Activated T-cell treated with anti-CD3 and anti-CD28 coated beads, Interleukin-2, amount 50 U/mL, for 48 hours (primary cell): ENCODE data around the gene MOB4.
A peak's percentile ranks its signal among the peaks of the same experiment; 100 is the strongest.
"Not testable (repeated sequence)": the region's sequence is repeated elsewhere in the genome, so short reads cannot be mapped to it uniquely, and the experiment has no call there.

Experiments
- DNase-seq, 2 experiments: peaks; one replicate each; pipeline ENCODE4 v3.0.0-alpha.2; 2020

The MOB4 gene

DNA sequence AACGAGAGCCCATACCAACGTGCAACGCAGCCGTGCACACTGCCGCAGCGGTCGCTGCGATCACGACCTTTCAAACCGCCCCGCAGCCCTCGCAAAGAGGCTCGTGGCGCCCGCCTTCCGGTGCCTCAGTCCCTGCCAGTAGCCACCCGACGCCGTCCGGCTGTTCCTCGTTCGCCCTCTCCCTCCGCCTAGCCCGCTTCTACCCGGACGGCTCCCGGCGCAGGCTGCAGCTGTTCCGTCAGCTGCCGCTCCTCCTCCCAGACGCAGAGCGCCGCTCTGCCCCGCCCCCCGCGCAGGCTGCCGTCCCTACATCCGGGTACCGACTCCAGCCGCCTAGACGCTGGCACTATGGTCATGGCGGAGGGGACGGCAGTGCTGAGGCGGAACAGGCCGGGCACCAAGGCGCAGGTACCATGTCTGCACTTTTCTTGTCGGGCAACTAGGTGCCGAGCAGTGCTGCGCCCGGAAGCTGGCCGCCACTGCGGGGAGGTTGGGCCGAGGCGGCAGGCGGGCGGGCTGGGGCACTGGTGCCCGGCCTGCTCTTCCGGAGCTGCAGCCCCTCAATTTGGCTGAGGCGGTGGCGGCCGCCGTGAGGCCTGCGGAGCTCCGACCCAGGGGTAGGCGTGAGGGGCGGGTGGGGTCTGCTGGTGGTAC lies at the start of gene MOB4:
TSS of gene MOB4 (plus strand) at position 328 of the 654 bp plus-strand sequence. CDS start at position 349, 21 bp downstream.
- peak; percentile 94 to 97 for DNase-seq

GRCh38 chr2:197472166-197472565 lies 43.7 kb upstream of the MOB4 start:
- DNase-seq, result no peak

DNA sequence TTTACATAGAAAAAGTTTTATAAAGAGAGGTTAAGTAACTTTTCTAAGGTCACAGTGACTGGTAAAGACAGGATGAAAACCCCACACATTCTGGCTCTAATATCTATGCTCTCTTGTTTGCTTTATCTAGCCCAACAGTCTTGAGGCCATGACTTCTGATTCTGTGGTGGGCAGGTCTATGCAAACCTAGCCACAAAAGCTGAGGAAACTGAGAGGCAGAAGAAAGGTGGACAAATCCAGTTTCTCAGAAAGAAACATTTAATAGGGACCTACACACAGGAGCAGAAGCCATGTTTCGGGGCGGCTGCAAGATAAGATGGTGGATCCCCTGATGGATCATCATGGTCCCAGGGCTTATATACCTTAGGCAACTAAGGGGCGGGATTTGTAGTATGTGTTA lies 38.1 kb upstream of the MOB4 start:
- no peak for DNase-seq

- DNase-seq, result no peak
Observed at GRCh38 chr2:197480165-197481036, 35.5 kb upstream of the MOB4 start.

DNA sequence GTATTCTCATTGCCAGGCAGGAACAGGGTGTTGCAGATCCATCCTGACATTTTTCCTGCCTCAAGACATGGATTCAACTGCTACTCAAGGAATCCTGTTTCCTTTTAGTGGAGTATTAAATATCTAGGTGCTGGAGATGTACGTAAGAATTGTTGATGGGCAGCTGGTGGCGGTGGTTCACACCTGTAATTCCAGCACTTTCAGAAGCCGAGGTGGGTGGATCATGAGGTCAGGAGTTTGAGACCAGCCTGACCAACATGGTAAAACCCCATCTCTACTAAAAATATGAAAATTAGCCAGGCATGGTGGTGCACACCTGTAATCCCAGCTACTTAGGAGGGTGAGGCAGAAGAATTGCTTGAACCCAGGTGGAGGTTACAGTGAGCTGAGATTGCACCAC lies 31.6 kb upstream of the MOB4 start:
- DNase-seq, result not testable (repeated sequence)

GRCh38 chr2:197486175-197486574 lies 29.7 kb upstream of the MOB4 start:
- no peak for DNase-seq

GRCh38 chr2:197487385-197487784 lies 28.5 kb upstream of the MOB4 start:
- DNase-seq, result no peak

DNA sequence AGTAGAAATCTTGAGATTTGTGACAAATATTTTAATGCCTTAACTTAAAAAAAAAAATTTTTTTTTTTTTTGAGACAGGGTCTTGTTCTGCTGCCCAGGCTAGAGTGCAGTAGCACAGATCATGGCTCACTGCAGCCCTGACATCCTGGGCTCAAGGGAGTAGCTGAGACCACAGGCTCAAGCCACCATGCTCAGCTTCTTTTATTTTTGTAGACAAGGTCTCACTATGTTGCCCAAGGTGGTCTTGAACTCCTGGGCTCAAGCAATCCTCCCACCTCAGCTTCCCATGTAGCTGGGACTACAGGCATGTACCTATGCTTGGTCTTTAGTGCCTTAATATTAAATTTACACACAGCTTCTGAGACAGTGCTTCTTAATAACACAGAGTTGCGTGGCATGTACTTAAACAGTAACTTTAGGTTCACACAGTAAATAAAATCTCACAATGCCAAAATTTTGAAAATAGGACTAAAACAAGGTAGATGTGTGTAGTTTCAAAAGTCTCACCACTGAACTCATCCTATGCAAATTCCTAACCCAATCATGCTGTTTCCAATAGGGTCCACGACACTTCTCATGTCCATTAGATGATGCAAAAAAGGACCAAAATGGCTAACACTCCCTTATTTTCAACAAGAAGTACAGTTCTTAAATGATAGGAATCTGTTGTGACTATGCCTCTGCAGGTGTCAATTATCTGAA lies 20.3 kb upstream of the MOB4 start:
- no peak for DNase-seq

DNA sequence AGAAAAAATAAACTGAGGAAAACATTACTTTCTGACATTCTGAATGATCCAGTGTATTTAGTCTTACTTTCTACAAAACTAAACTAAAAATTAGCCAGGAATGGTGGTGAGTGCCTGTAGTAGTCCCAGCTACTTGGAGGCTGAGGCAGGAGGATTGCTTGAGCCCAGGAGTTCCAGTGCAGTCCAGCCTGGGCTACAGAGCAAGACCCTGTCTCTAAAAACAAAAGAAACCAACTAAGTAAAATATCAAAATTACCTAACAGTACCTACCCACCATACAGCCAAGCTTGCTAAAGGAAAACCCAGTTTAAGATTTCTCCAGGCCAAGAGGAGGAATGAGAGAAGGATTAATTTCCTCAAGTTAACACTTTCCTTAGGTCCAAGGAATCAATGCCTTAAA lies 19.2 kb upstream of the MOB4 start:
- no peak for DNase-seq

GRCh38 chr2:197497326-197497725 lies 18.5 kb upstream of the MOB4 start:
- DNase-seq, result no peak

GRCh38 chr2:197498235-197498936 lies 17.5 kb upstream of the MOB4 start:
- no peak for DNase-seq

DNA sequence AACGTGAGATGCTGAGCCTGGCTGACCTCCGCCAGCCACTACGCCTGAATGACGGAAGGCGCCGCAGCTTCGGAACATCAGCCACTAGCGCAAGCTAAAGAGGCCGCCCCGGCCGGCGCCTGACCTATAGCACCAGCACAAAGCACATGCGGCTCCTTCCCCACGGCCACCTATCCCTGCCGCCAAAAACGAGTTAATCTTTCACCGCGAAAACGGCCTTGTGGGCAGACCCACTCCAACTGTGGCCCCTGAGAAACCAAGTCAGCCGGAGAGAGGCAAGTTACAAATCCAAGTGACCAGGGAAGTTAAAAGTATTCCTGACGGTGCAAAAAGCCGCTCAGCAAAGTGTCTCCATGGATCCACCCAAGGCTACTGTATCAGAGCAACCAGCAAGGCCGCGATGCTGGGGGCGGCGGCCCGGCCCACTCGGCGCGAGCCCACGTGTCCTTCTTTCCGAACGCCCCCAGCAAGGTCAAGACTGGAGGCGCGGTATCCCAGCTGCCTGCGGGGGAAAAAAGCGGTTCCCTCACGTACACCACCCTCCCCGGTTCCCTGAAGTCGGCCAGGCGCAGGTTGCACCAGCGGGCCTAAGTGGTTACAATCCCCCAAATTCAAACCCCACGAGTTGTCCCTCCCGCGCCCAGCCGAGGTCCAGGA lies 16.8 kb upstream of the MOB4 start:
- DNase-seq, result peak; percentile 66 to 70

DNA sequence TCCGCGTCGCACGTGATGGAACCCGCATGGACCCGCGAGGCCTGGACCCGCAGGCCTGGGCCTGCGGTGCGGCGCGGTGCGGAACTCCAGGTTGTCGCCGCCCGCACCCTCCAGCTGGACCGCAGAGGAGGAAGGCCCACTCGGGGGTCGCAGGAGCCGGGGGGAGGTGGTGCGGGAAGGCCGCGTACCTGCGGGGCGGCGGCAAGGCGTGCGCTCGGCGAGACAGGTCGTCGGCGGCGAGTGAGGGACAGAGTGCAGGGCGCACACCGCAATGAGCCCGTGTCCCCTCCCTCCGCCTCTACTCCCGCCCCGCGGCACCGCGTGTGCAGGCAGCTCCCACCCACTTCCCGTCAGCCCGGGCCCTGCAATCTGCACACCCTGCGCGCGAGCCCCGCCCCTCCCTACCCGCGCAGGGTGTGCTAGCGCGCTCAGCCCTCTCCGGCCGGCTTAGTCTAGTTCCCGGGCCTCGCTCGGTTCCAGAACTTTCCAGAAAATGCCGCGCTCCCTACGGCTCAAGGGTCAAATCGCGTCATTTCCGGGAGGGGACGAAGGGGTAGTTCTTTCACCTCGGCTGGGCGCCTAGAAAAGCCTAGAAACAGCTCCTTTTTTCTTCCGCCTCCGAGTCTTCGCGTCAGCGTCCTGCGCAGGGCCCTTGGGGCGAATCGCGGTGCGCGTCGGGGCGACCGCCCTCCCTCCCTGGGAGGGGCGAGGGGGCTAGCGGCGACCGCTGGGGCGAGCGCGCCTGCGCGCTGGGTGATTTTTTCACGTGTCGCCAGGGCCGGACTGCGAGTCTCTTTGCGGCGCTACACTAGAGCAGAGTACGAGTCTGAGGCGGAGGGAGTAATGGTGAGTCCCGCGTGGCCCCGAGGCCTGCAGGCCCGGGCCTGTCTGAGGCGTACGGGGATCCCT lies 16.0 kb upstream of the MOB4 start, which contains the start of the genes HSPD1 and HSPE1:
TSS of gene HSPD1 (minus strand) at position 247 of the 909 bp plus-strand sequence. CDS start 992 bp downstream, outside the sequence.
TSS of gene HSPE1 (plus strand) at position 786 of the 909 bp plus-strand sequence. CDS start at position 844, 58 bp downstream.
- DNase-seq, result peak; percentile 97 to 98

- DNase-seq, result no peak
Observed at GRCh38 chr2:197500503-197501131, 15.2 kb upstream of the MOB4 start.

DNA sequence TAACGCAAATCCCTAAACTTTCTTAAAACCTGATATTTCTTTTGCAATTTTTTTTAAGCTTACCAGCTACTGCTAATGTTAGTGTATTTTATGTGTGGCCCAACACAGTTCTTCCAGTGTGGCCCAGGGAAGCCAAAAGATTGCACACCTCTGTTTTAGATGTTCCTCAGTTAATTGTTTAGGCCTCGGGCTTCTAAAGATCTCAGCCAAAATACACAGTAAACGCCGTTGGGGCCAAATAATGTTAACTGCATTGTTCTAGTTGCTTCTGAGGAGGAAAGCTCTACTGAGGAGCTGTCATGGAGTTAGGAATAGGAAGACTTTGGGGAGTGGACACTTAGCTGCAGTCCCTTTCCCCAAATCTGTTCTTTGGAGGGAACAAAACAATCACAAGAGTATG lies 13.7 kb upstream of the MOB4 start:
- no peak for DNase-seq

- no peak for DNase-seq
Observed at GRCh38 chr2:197502685-197503084, 13.2 kb upstream of the MOB4 start.

GRCh38 chr2:197504000-197504399 lies 11.9 kb upstream of the MOB4 start:
- DNase-seq, result no peak

DNA sequence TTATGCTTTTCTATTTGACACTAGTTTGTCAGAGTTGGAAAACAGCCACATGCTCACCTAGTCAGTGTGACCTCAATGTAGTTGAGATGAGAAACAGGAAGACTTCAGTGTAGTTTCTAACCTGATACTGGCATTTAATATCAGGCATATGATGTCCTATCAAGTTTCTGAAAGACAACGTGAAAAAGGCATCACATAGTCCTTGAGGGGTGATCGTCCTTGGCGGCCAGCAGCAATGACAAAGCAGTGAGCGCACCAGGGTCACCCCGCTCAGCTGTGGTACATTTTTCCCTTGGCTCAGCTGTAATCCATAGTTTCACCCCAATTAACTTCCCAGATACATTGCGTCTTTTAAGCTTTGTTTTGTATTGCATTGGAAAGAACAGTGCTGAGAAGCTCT lies 11.4 kb upstream of the MOB4 start:
- no peak for DNase-seq

- no peak for DNase-seq
Observed at GRCh38 chr2:197506658-197507057, 9.2 kb upstream of the MOB4 start.

DNA sequence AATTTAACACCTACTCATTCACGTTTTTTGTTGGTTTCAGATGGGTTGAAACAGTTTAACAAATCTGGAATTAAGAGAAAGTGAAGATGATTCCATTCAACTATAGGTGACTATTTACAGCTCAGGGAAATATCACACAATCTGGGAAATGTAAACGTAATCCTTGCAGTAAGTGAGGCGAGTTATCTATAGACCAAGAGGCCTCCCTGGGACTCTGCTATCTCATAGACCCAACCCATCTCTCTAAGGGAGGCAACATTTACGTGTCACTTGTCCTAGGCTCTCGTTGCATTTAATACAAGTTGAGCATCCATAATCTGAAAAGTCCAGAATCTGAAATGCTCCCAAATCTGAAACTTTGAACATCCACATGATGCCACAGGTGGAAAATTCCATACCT lies 2.0 kb upstream of the MOB4 start:
- DNase-seq, result no peak

DNA sequence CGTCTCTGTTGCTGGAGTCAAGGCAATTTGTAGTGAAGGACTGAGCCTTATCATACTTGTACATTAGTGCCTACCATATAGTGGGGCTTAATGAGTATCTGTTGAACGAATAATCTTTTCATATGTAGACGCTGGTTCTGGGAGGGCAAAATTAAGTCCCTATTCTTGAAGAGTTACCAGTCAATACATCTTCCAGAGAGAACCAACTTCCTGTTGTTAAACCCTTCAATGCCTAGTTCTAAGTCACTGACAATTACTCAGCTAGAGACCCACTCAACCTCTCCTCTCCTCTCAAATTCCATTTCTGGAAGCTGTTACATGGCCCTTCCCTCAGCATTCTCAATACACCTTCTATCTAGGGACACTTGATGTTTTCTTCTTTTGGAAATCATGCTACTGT lies 1.1 kb upstream of the MOB4 start:
- no peak for DNase-seq
